ENCODE measurements around the gene CSF1R.
A peak's percentile ranks its signal among the peaks of the same experiment; 100 is the strongest.

DNA sequence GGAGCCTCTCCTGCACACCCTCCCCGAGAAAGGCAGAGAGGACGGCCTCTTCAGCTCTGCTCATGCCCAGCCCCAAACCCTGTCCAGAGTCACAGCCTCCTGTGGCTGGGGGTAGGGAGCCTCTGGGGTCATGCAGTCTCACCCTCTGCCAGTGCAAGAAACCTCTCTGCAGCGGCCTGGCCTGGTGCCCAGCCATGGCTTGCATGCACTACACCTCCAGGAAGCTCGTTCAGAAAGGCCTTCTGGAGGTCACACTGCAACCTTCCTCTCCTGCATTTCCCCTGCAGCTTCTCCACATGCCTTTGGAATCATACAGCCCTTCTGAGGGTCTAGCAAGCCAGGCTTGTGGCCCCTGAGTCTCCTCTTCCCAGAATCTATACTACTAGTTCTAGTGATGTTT is 17.9 kb downstream of the CSF1R start:
- TF ChIP-seq, protein P1, sequence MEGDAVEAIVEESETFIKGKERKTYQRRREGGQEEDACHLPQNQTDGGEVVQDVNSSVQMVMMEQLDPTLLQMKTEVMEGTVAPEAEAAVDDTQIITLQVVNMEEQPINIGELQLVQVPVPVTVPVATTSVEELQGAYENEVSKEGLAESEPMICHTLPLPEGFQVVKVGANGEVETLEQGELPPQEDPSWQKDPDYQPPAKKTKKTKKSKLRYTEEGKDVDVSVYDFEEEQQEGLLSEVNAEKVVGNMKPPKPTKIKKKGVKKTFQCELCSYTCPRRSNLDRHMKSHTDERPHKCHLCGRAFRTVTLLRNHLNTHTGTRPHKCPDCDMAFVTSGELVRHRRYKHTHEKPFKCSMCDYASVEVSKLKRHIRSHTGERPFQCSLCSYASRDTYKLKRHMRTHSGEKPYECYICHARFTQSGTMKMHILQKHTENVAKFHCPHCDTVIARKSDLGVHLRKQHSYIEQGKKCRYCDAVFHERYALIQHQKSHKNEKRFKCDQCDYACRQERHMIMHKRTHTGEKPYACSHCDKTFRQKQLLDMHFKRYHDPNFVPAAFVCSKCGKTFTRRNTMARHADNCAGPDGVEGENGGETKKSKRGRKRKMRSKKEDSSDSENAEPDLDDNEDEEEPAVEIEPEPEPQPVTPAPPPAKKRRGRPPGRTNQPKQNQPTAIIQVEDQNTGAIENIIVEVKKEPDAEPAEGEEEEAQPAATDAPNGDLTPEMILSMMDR (IDR thresholded peaks at IDR 0.05 in 8 of 11, conservative IDR thresholded peaks at IDR 0.05 in 3 of 11) = no peak
- TF ChIP-seq POLR2AphosphoS5 (IDR thresholded peaks at IDR 0.05) = peak in 1 of 3 donors; percentile 41

All from spleen (tissue), 7 donors.